Measurements from ENCODE around the gene KLK12.

The KLK12 gene

GRCh38 chr19:51006406-51006805 is 28.4 kb downstream of the KLK12 start:
- Histone ChIP-seq H3K27ac (no peak overlapping the region), H3K9me3 (ENCODE audit: low read depth, low read length) (no peaks in the 10 kb centered on the region), H3K4me3 (no peak overlapping the region), H3K36me3 (ENCODE audit: insufficient read depth, low read length) (no peaks in the 10 kb centered on the region), H3K9ac (ENCODE audit: insufficient read length) (no peak overlapping the region)
- TF ChIP-seq EZH2 (IDR thresholded peaks at IDR 0.05): no peak
- no peak for TF ChIP-seq FOXP2 (optimal IDR thresholded peaks at IDR 0.05; ENCODE audit: control extremely low read depth, extremely low read length, insufficient read depth)
- TF ChIP-seq POLR2AphosphoS5 (IDR thresholded peaks at IDR 0.05; ENCODE audit: borderline replicate concordance, low read depth, low read length): no peak
- no peak for DNase-seq (ENCODE audit: low read depth, low spot score)

GRCh38 chr19:51005248-51005647 is 29.6 kb downstream of the KLK12 start:
- no peak for DNase-seq (ENCODE audit: low read depth, low spot score)
- no peaks in the 10 kb centered on the region for H3K36me3 ChIP-seq (ENCODE audit: insufficient read depth, low read length)
- no peak overlapping the region for H3K27ac ChIP-seq
- no peaks in the 10 kb centered on the region for H3K9me3 ChIP-seq (ENCODE audit: low read depth, low read length)
- H3K4me3 ChIP-seq: no peak overlapping the region
- no peak for TF ChIP-seq FOXP2 (optimal IDR thresholded peaks at IDR 0.05; ENCODE audit: control extremely low read depth, extremely low read length, insufficient read depth)
- TF ChIP-seq EZH2 (IDR thresholded peaks at IDR 0.05): no peak
- TF ChIP-seq POLR2AphosphoS5 (IDR thresholded peaks at IDR 0.05; ENCODE audit: borderline replicate concordance, low read depth, low read length): no peak
- H3K9ac ChIP-seq (ENCODE audit: insufficient read length): no peak overlapping the region

- Histone ChIP-seq H3K4me3 (no peak overlapping the region), H3K9ac (ENCODE audit: insufficient read length) (no peak overlapping the region), H3K27ac (no peak overlapping the region), H3K36me3 (ENCODE audit: insufficient read depth, low read length) (no peaks in the 10 kb centered on the region), H3K9me3 (ENCODE audit: low read depth, low read length) (no peaks in the 10 kb centered on the region)
- DNase-seq (ENCODE audit: low read depth, low spot score): no peak
- no peak for TF ChIP-seq FOXP2 (optimal IDR thresholded peaks at IDR 0.05; ENCODE audit: control extremely low read depth, extremely low read length, insufficient read depth)
- no peak for TF ChIP-seq POLR2AphosphoS5 (IDR thresholded peaks at IDR 0.05; ENCODE audit: borderline replicate concordance, low read depth, low read length)
- TF ChIP-seq EZH2 (IDR thresholded peaks at IDR 0.05): no peak
These were observed 31.5 kb downstream of the KLK12 start for GRCh38 chr19:51003316-51003715.

- TF ChIP-seq POLR2AphosphoS5 (IDR thresholded peaks at IDR 0.05; ENCODE audit: borderline replicate concordance, low read depth, low read length) (no peak), FOXP2 (optimal IDR thresholded peaks at IDR 0.05; ENCODE audit: control extremely low read depth, extremely low read length, insufficient read depth) (no peak), EZH2 (IDR thresholded peaks at IDR 0.05) (no peak)
- Histone ChIP-seq H3K9me3 (ENCODE audit: low read depth, low read length) (no peaks in the 10 kb centered on the region), H3K9ac (ENCODE audit: insufficient read length) (no peak overlapping the region), H3K4me3 (no peak overlapping the region; the same call in 1 of the 2 replicates), H3K36me3 (ENCODE audit: insufficient read depth, low read length) (no peaks in the 10 kb centered on the region), H3K27ac (no peak overlapping the region)
- no peak for DNase-seq (ENCODE audit: low read depth, low spot score)
These were observed 32.1 kb downstream of the KLK12 start for GRCh38 chr19:51002542-51003311.

- Histone ChIP-seq H3K9me3 (ENCODE audit: low read depth, low read length) (no peaks in the 10 kb centered on the region), H3K4me3 (no peak overlapping the region; the same call in 1 of the 2 replicates), H3K27ac (no peak overlapping the region), H3K36me3 (ENCODE audit: insufficient read depth, low read length) (no peaks in the 10 kb centered on the region), H3K9ac (ENCODE audit: insufficient read length) (no peak overlapping the region)
- TF ChIP-seq FOXP2 (optimal IDR thresholded peaks at IDR 0.05; ENCODE audit: control extremely low read depth, extremely low read length, insufficient read depth) (no peak), EZH2 (IDR thresholded peaks at IDR 0.05) (no peak), POLR2AphosphoS5 (IDR thresholded peaks at IDR 0.05; ENCODE audit: borderline replicate concordance, low read depth, low read length) (no peak)
- DNase-seq (ENCODE audit: low read depth, low spot score): no peak
These were observed 32.7 kb downstream of the KLK12 start for GRCh38 chr19:51002089-51002532.

GRCh38 chr19:51001515-51001914 is 33.3 kb downstream of the KLK12 start, which contains the start of gene KLK8:
TSS of gene KLK8 (minus strand) at chr19:51001604. CDS start at chr19:51001167, 437 bp downstream.
- no peaks in the 10 kb centered on the region for H3K36me3 ChIP-seq (ENCODE audit: insufficient read depth, low read length)
- H3K9me3 ChIP-seq (ENCODE audit: low read depth, low read length): no peaks in the 10 kb centered on the region
- TF ChIP-seq POLR2AphosphoS5 (IDR thresholded peaks at IDR 0.05; ENCODE audit: borderline replicate concordance, low read depth, low read length) (no peak), FOXP2 (optimal IDR thresholded peaks at IDR 0.05; ENCODE audit: control extremely low read depth, extremely low read length, insufficient read depth) (no peak), EZH2 (IDR thresholded peaks at IDR 0.05) (no peak)
- no peak within 1 kb of the TSS for H3K27ac ChIP-seq
- H3K9ac ChIP-seq (ENCODE audit: insufficient read length): no peak within 1 kb of the TSS
- H3K4me3 ChIP-seq: no peak within 1 kb of the TSS; the same call in 1 of the 2 replicates
- no peak for DNase-seq (ENCODE audit: low read depth, low spot score)

GRCh38 chr19:51000981-51001380 is 33.8 kb downstream of the KLK12 start:
- no peak for DNase-seq (ENCODE audit: low read depth, low spot score)
- H3K36me3 ChIP-seq (ENCODE audit: insufficient read depth, low read length): no peaks in the 10 kb centered on the region
- TF ChIP-seq FOXP2 (optimal IDR thresholded peaks at IDR 0.05; ENCODE audit: control extremely low read depth, extremely low read length, insufficient read depth) (no peak), EZH2 (IDR thresholded peaks at IDR 0.05) (no peak), POLR2AphosphoS5 (IDR thresholded peaks at IDR 0.05; ENCODE audit: borderline replicate concordance, low read depth, low read length) (no peak)
- H3K27ac ChIP-seq: no peak overlapping the region
- H3K9ac ChIP-seq (ENCODE audit: insufficient read length): no peak overlapping the region
- H3K9me3 ChIP-seq (ENCODE audit: low read depth, low read length): no peaks in the 10 kb centered on the region
- no peak overlapping the region for H3K4me3 ChIP-seq

- Histone ChIP-seq H3K4me3 (no peak overlapping the region), H3K9ac (ENCODE audit: insufficient read length) (no peak overlapping the region), H3K9me3 (ENCODE audit: low read depth, low read length) (no peaks in the 10 kb centered on the region), H3K27ac (no peak overlapping the region), H3K36me3 (ENCODE audit: insufficient read depth, low read length) (no peaks in the 10 kb centered on the region)
- no peak for DNase-seq (ENCODE audit: low read depth, low spot score)
- TF ChIP-seq POLR2AphosphoS5 (IDR thresholded peaks at IDR 0.05; ENCODE audit: borderline replicate concordance, low read depth, low read length): no peak
- TF ChIP-seq EZH2 (IDR thresholded peaks at IDR 0.05): no peak
- no peak for TF ChIP-seq FOXP2 (optimal IDR thresholded peaks at IDR 0.05; ENCODE audit: control extremely low read depth, extremely low read length, insufficient read depth)
These were observed 34.4 kb downstream of the KLK12 start for GRCh38 chr19:51000426-51000825.

Measured in SK-N-MC (cell line).